CD4-positive, alpha-beta T cell treated with Interferon gamma for 1 hour (primary cell): Measurements from ENCODE around the gene TSPAN18.

Source experiments
- DNase-seq: peaks from one replicate; pipeline ENCODE4 v3.0.0-alpha.2; 2020

TSPAN18 gene

GRCh38 chr11:44931466-44931865 lies 204.7 kb downstream of the TSPAN18 start:
- no peak for DNase-seq

- no peak for DNase-seq
Observed at GRCh38 chr11:44934110-44934509, 207.3 kb downstream of the TSPAN18 start.

- no peak for DNase-seq
Observed at GRCh38 chr11:44934735-44935250, 208.0 kb downstream of the TSPAN18 start.

- peak; percentile 77 for DNase-seq
Observed at GRCh38 chr11:44936525-44936924, 209.8 kb downstream of the TSPAN18 start.

- DNase-seq: no peak
Observed at GRCh38 chr11:44936951-44937543, 210.3 kb downstream of the TSPAN18 start.

- no peak for DNase-seq
Observed at GRCh38 chr11:44938066-44938691, 211.4 kb downstream of the TSPAN18 start.

GRCh38 chr11:44939673-44940395 lies 213.1 kb downstream of the TSPAN18 start:
- DNase-seq: no peak

GRCh38 chr11:44940404-44940803 lies 213.6 kb downstream of the TSPAN18 start:
- DNase-seq: no peak

GRCh38 chr11:44940835-44941234 lies 214.1 kb downstream of the TSPAN18 start:
- no peak for DNase-seq

- DNase-seq: no peak
Observed at GRCh38 chr11:44941259-44942021, 214.7 kb downstream of the TSPAN18 start.

GRCh38 chr11:44942029-44942955 lies 215.5 kb downstream of the TSPAN18 start:
- no peak for DNase-seq

- peak; percentile 63 for DNase-seq
Observed at GRCh38 chr11:44943118-44943517, 216.4 kb downstream of the TSPAN18 start.

GRCh38 chr11:44943696-44944095 lies 216.9 kb downstream of the TSPAN18 start:
- no peak for DNase-seq

GRCh38 chr11:44944181-44944852 lies 217.6 kb downstream of the TSPAN18 start:
- DNase-seq: no peak

- DNase-seq: no peak
Observed at GRCh38 chr11:44944853-44945235, 218.1 kb downstream of the TSPAN18 start.

GRCh38 chr11:44945666-44946065 lies 218.9 kb downstream of the TSPAN18 start:
- DNase-seq: no peak

GRCh38 chr11:44946263-44946662 lies 219.5 kb downstream of the TSPAN18 start:
- DNase-seq: no peak

GRCh38 chr11:44947114-44947513 lies 220.4 kb downstream of the TSPAN18 start:
- no peak for DNase-seq

GRCh38 chr11:44948155-44948554 lies 221.4 kb downstream of the TSPAN18 start:
- no peak for DNase-seq

GRCh38 chr11:44949160-44950030 lies 222.6 kb downstream of the TSPAN18 start:
- peak; percentile 12 for DNase-seq
